Activated CD4-positive, alpha-beta T cell treated with anti-CD3 and anti-CD28 coated beads, Interleukin-2, amount 50 U/mL, for 48 hours (primary cell): ENCODE data around the gene TUBGCP2.
"Not testable (repeated sequence)": the region's sequence is repeated elsewhere in the genome, so short reads cannot be mapped to it uniquely, and the experiment has no call there.

Experiments used
- DNase-seq, 2 experiments: peaks; one replicate each; pipeline ENCODE4 v3.0.0-alpha.2; 2020

The TUBGCP2 gene

GRCh38 chr10:133324198-133324792 lies 15.6 kb upstream of the TUBGCP2 start:
- DNase-seq, result peak; percentile 72 to 75

- not testable (repeated sequence) for DNase-seq
Measured at GRCh38 chr10:133322064-133322709, 13.5 kb upstream of the TUBGCP2 start.

- DNase-seq, result not testable (repeated sequence)
Measured at GRCh38 chr10:133320852-133321422, 12.3 kb upstream of the TUBGCP2 start.

GRCh38 chr10:133318494-133319127 lies 9.9 kb upstream of the TUBGCP2 start:
- DNase-seq, result peak; percentile 78 to 82

GRCh38 chr10:133316732-133317131 lies 8.1 kb upstream of the TUBGCP2 start:
- no peak for DNase-seq

- no peak for DNase-seq
Measured at GRCh38 chr10:133316266-133316665, 7.6 kb upstream of the TUBGCP2 start.

GRCh38 chr10:133315847-133316246 lies 7.2 kb upstream of the TUBGCP2 start:
- no peak for DNase-seq

GRCh38 chr10:133314911-133315310 lies 6.2 kb upstream of the TUBGCP2 start:
- no peak for DNase-seq

GRCh38 chr10:133313192-133313591 lies 4.5 kb upstream of the TUBGCP2 start:
- no peak for DNase-seq

GRCh38 chr10:133312769-133313145 lies 4.1 kb upstream of the TUBGCP2 start:
- no peak for DNase-seq

GRCh38 chr10:133312016-133312768 lies 3.5 kb upstream of the TUBGCP2 start:
- DNase-seq, result no peak

GRCh38 chr10:133311570-133311969 lies 2.9 kb upstream of the TUBGCP2 start:
- no peak for DNase-seq

- DNase-seq, result no peak
Measured at GRCh38 chr10:133310789-133311188, 2.1 kb upstream of the TUBGCP2 start.

- DNase-seq, result no peak
Measured at GRCh38 chr10:133310399-133310755, 1.7 kb upstream of the TUBGCP2 start.

GRCh38 chr10:133309720-133310398 lies 1.2 kb upstream of the TUBGCP2 start:
- DNase-seq, result no peak

GRCh38 chr10:133309100-133309719 lies 538 bp upstream of the TUBGCP2 start:
- peak; percentile 94 to 95 for DNase-seq

- peak; percentile 88 to 92 for DNase-seq
Measured at GRCh38 chr10:133307776-133308420, 774 bp downstream of the TUBGCP2 start.

- no peak for DNase-seq
Measured at GRCh38 chr10:133306941-133307379, 1.7 kb downstream of the TUBGCP2 start.

GRCh38 chr10:133306097-133306476 lies 2.6 kb downstream of the TUBGCP2 start:
- DNase-seq, result no peak

- DNase-seq, result no peak
Measured at GRCh38 chr10:133303206-133303605, 5.5 kb downstream of the TUBGCP2 start.

GRCh38 chr10:133302230-133302629 lies 6.4 kb downstream of the TUBGCP2 start:
- DNase-seq, result no peak

- DNase-seq, result no peak
Measured at GRCh38 chr10:133299738-133300137, 8.9 kb downstream of the TUBGCP2 start.
